Left hindlimb (tissue), 1 donor: Measurements from ENCODE around the gene CD248.

Experiments used
- DNase-seq: peaks from one replicate; pipeline ENCODE4 v3.0.0-alpha.2; 2018

CD248 gene

GRCh38 chr11:66339686-66340483 is 23.0 kb upstream of the CD248 start:
- no peak for DNase-seq

- DNase-seq: no peak
Observed at GRCh38 chr11:66339162-66339675, 22.4 kb upstream of the CD248 start.

- DNase-seq: no peak
Observed at GRCh38 chr11:66338276-66339161, 21.7 kb upstream of the CD248 start.

- no peak for DNase-seq
Observed at GRCh38 chr11:66337103-66337899, 20.5 kb upstream of the CD248 start.

GRCh38 chr11:66336234-66337102 is 19.6 kb upstream of the CD248 start, which contains the start of gene RIN1:
Gene RIN1 (minus strand): TSS chr11:66336434. CDS start chr11:66336402, 32 bp downstream.
- DNase-seq: peak; percentile 73

- peak; percentile 67 for DNase-seq
Observed at GRCh38 chr11:66335531-66336233, 18.8 kb upstream of the CD248 start.

- DNase-seq: no peak
Observed at GRCh38 chr11:66334605-66335442, 18.0 kb upstream of the CD248 start.

- DNase-seq: no peak
Observed at GRCh38 chr11:66333896-66334604, 17.2 kb upstream of the CD248 start.

GRCh38 chr11:66333220-66333877 is 16.5 kb upstream of the CD248 start:
- no peak for DNase-seq

GRCh38 chr11:66332371-66333219 is 15.8 kb upstream of the CD248 start:
- DNase-seq: no peak

GRCh38 chr11:66331542-66332370 is 14.9 kb upstream of the CD248 start:
- no peak for DNase-seq

- no peak for DNase-seq
Observed at GRCh38 chr11:66330931-66331330, 14.1 kb upstream of the CD248 start.

- DNase-seq: no peak
Observed at GRCh38 chr11:66329165-66329673, 12.4 kb upstream of the CD248 start.

- peak; percentile 82 for DNase-seq
Observed at GRCh38 chr11:66328302-66329144, 11.7 kb upstream of the CD248 start.

GRCh38 chr11:66328031-66328301 is 11.1 kb upstream of the CD248 start:
- peak; percentile 39 for DNase-seq
